Thoracic aorta (tissue), 2 donors: ENCODE data around the gene FOXE1. TPM values are rescaled to one million over a fixed set of nuclear protein-coding genes. Genes with fewer than 3 reads are reported as not detected.

ENCODE experiments used
- ATAC-seq: fragments of 150-250 bp; one replicate; pipeline ENCODE4 v1.8.0; 2017; ENCODE audit warnings: low read depth; ENCODE audit not compliant: insufficient number of reproducible peaks, low FRiP score
- DNase-seq: peaks from one replicate; pipeline ENCODE4 v3.0.0-alpha.2; 2020; ENCODE audit warnings: low spot score
- H3K27ac ChIP-seq, 2 donors: fragments of 200-600 bp; sonication (generic); 1 replicate in 1 of 2; 2 replicates in 1 of 2; pipeline ENCODE4 v1.5.1; 2016; ENCODE audit warnings: mild to moderate bottlenecking in 2 of 2, moderate library complexity in 2 of 2
- H3K27me3 ChIP-seq: fragments of 200-600 bp; sonication (generic); replicated peaks from 2 replicates; pipeline ENCODE4 v1.6.0; 2016; ENCODE audit warnings: mild to moderate bottlenecking; ENCODE audit not compliant: insufficient read depth
- H3K36me3 ChIP-seq: fragments of 200-600 bp; sonication (generic); one replicate; pipeline ENCODE4 v1.5.1; 2016
- H3K4me1 ChIP-seq, 2 donors: fragments of 200-600 bp; sonication (generic); 1 replicate in 1 of 2; 2 replicates in 1 of 2; pipeline versions ENCODE4 v1.5.1 to v1.6.0; 2016; ENCODE audit warnings: low read depth in 2 of 2, mild to moderate bottlenecking in 1 of 2; ENCODE audit not compliant: control insufficient read depth in 1 of 2
- H3K4me3 ChIP-seq: fragments of 200-600 bp; sonication (generic); 2 replicates; pipeline ENCODE4 v1.5.1; 2016; ENCODE audit warnings: mild to moderate bottlenecking
- H3K9me3 ChIP-seq: fragments of 200-600 bp; sonication (generic); 2 replicates; pipeline ENCODE4 v1.5.1; 2016
- CTCF ChIP-seq: fragments of 200-600 bp; sonication (generic); IDR thresholded peaks from one replicate; pipeline ENCODE4 v1.5.1; 2019; ENCODE audit warnings: antibody characterized with exemption
- total RNA-seq, 2 donors: library from RNA; depleted of rRNA; stranded (reverse); fragments of >200 nt; gene quantifications; one replicate each; pipeline versions ENCODE4 v1.1.0 to v1.2.3, GENCODE V29; 2016

The FOXE1 gene
- total RNA-seq, 2 donors from 2014 or later = 0.21 to 0.68 TPM

- peak overlapping the region; percentile 46 for H3K4me3 ChIP-seq
- DNase-seq = no peak
- H3K9me3 ChIP-seq = no peaks in the 10 kb centered on the region
- TF ChIP-seq CTCF = no peak
- H3K27ac ChIP-seq = no peak overlapping the region
- no peak for ATAC-seq
- no peaks in the 10 kb centered on the region for H3K36me3 ChIP-seq
- peaks cover 6% of the 10 kb centered on the region for H3K27me3 ChIP-seq
- peaks cover 2 to 21% of the 10 kb centered on the region in 2 donors for H3K4me1 ChIP-seq
These were observed 4.9 kb upstream of the FOXE1 start for GRCh38 chr9:97848215-97848479.

GRCh38 chr9:97848480-97849237 lies 4.4 kb upstream of the FOXE1 start:
- Histone ChIP-seq H3K9me3 (no peaks in the 10 kb centered on the region), H3K4me3 (peak overlapping the region; percentile 46), H3K27ac (no peak overlapping the region), H3K4me1 (peaks cover 2 to 27% of the 10 kb centered on the region in 2 donors), H3K36me3 (no peaks in the 10 kb centered on the region), H3K27me3 (peaks cover 6% of the 10 kb centered on the region)
- DNase-seq (no peak), ATAC-seq (no peak)
- no peak for TF ChIP-seq CTCF

GRCh38 chr9:97849980-97850379 lies 3.0 kb upstream of the FOXE1 start:
- no peak for TF ChIP-seq CTCF
- peaks cover 2 to 35% of the 10 kb centered on the region in 2 donors for H3K4me1 ChIP-seq
- H3K27me3 ChIP-seq = peaks cover 11% of the 10 kb centered on the region
- H3K27ac ChIP-seq = no peak overlapping the region
- DNase-seq (no peak), ATAC-seq (no peak)
- no peaks in the 10 kb centered on the region for H3K9me3 ChIP-seq
- H3K4me3 ChIP-seq = no peak overlapping the region
- no peaks in the 10 kb centered on the region for H3K36me3 ChIP-seq

GRCh38 chr9:97850746-97851445 lies 2.1 kb upstream of the FOXE1 start:
- no peak for TF ChIP-seq CTCF
- Histone ChIP-seq H3K27me3 (peaks cover 20% of the 10 kb centered on the region), H3K36me3 (no peaks in the 10 kb centered on the region), H3K4me1 (peaks cover 2 to 35% of the 10 kb centered on the region in 2 donors), H3K27ac (no peak overlapping the region), H3K4me3 (no peak overlapping the region), H3K9me3 (no peaks in the 10 kb centered on the region)
- ATAC-seq (no peak), DNase-seq (no peak)

- Histone ChIP-seq H3K4me3 (no peak overlapping the region), H3K27ac (no peak overlapping the region), H3K27me3 (peaks cover 22% of the 10 kb centered on the region), H3K4me1 (peaks cover 2 to 35% of the 10 kb centered on the region in 2 donors), H3K36me3 (no peaks in the 10 kb centered on the region), H3K9me3 (no peaks in the 10 kb centered on the region)
- no peak for TF ChIP-seq CTCF
- DNase-seq = no peak
- ATAC-seq = no peak
These were observed 1.6 kb upstream of the FOXE1 start for GRCh38 chr9:97851446-97851883.
